ENCODE data around the gene NUCKS1.

The NUCKS1 gene

GRCh38 chr1:205763980-205764379 lies 14.0 kb upstream of the NUCKS1 start:
- no peaks in the 10 kb centered on the region for H3K27me3 Mint-ChIP-seq
- no peak for DNase-seq

GRCh38 chr1:205760606-205761005 lies 10.6 kb upstream of the NUCKS1 start:
- H3K9me3 Mint-ChIP-seq, result no peaks in the 10 kb centered on the region
- no peak for ATAC-seq (replicated peaks)
- H3K27me3 Mint-ChIP-seq, result no peaks in the 10 kb centered on the region
- H3K4me1 Mint-ChIP-seq, result peaks cover 0 to 5% of the 10 kb centered on the region in 2 donors
- no peak overlapping the region for H3K4me3 Mint-ChIP-seq
- no peak overlapping the region for H3K27ac Mint-ChIP-seq
- DNase-seq, result no peak
- H3K36me3 Mint-ChIP-seq, result peaks cover 9 to 26% of the 10 kb centered on the region in 2 donors

More at GRCh38 chr1:205763980-205764379, 14.0 kb upstream of the NUCKS1 start:
- Mint-ChIP-seq H3K27ac (no peak overlapping the region), H3K36me3 (peaks cover 8 to 33% of the 10 kb centered on the region in 2 donors), H3K4me3 (no peak overlapping the region), H3K4me1 (peaks cover 5 to 16% of the 10 kb centered on the region in 2 donors), H3K9me3 (no peaks in the 10 kb centered on the region)
- ATAC-seq (replicated peaks), result no peak

DNA sequence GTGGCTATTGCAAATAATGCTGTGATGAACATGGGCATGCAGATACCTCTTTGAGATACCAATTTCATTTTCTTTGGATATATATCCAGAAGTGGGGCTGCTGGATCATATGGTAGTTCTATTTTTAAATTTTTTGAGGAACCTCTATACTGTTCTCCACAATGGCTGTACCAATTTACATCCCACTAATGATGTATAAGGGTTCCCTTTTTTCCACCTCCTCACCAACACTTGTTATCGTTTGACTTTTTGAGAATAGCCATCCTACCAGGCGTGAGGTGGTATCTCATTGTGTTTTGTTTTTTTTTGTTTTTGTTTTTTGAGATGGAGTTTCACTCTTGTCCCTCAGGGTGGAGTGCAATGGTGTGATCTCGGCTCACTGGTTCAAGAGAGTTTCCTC lies 6.6 kb upstream of the NUCKS1 start:
- Mint-ChIP-seq H3K4me3 (no peak overlapping the region), H3K9me3 (no peaks in the 10 kb centered on the region), H3K36me3 (peaks cover 9 to 20% of the 10 kb centered on the region in 2 donors), H3K4me1 (peaks cover 0 to 5% of the 10 kb centered on the region in 2 donors), H3K27ac (no peak overlapping the region), H3K27me3 (no peaks in the 10 kb centered on the region)
- DNase-seq (no peak), ATAC-seq (replicated peaks) (no peak)

- Mint-ChIP-seq H3K27me3 (no peaks in the 10 kb centered on the region), H3K27ac (peak overlapping the region; percentile 37), H3K4me1 (no peaks in the 10 kb centered on the region)
These were observed 4.9 kb upstream of the NUCKS1 start for GRCh38 chr1:205754857-205755256.

DNA sequence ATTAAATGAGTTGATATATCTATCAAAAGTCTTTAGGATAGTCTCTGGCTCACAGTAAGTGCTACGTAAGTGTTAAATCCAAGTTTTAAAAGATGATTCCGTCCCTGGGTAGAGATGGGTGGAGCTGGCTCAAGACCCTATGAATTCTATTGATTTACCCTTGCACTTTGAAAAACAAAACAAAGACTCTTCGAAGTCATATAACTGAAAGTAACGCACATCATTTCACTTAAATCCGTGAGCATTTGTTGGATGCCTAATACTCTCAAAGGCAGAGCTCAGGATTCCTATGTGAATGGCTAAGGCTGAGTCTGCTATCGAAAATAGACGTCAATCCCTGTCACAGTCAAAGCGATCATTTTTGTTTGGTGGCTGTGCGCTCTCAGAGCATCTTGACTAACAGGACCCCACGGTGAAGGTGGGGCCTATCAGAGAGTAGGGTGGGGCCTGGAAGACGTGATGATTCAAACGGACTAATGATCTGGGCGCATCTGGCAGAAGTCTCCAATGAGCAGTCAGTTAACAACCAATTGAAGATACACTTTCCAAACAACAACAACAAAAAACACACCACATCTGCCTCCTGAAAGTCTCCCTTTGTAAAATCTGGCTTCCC lies 1.2 kb upstream of the NUCKS1 start:
- peaks cover 12 to 24% of the 10 kb centered on the region in 2 donors for H3K4me1 Mint-ChIP-seq
- H3K27me3 Mint-ChIP-seq, result no peaks in the 10 kb centered on the region
- DNase-seq (no peak), ATAC-seq (replicated peaks) (no peak)
- no peak overlapping the region for H3K4me3 Mint-ChIP-seq
- H3K36me3 Mint-ChIP-seq, result peaks cover 8 to 19% of the 10 kb centered on the region in 2 donors
- peak overlapping the region; percentile 99 for H3K27ac Mint-ChIP-seq
- no peaks in the 10 kb centered on the region for H3K9me3 Mint-ChIP-seq

More at GRCh38 chr1:205754857-205755256, 4.9 kb upstream of the NUCKS1 start:
- DNase-seq (no peak), ATAC-seq (replicated peaks) (no peak)
- H3K9me3 Mint-ChIP-seq, result no peaks in the 10 kb centered on the region
- H3K36me3 Mint-ChIP-seq, result peaks cover 6 to 12% of the 10 kb centered on the region in 2 donors
- no peak overlapping the region for H3K4me3 Mint-ChIP-seq

DNA sequence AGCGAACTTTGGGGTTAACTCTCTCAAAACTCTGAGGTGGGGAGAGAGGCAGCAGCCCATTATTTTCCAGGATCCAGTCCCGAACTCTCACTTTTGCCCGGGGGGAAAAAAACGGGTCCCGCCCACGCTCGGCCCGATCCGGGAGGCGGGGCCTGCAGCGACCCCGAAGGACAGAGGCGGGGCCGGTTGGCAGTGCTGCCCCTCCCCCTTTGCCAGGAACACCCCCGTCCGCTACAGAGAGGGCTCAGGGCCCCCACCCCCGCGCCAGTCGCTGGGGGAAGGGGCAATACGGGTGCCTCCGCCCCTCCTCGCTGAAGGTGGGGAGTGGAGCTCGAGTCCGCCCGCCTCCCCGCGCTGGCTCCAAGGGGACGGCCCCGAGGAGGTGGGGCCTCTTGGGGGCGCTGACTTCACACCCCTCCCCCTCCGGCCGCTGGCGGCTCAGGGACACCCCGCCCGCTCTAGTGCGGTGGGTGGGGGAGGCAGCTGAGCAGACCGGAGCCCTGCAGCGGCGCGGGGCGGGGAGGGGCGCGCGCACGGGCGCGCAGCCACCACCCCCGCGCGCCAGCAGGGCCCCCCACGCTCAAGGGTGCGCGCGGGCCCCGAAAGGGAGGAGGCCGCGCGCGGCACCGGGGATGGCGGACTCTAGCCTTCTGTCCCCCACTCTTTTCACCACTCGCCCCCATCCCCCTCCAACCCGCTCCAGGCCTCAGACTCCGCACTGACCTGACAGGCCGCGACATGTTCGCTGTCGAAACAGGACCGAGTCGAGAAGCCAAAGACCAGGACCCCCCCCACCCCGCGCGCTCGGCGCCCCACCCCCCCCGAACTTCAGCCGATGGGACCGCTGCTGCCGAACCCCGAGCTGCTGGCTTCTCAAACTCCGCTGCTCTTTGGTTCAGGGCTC lies 496 bp downstream of the NUCKS1 start:
- peak; percentile 97 for DNase-seq

DNA sequence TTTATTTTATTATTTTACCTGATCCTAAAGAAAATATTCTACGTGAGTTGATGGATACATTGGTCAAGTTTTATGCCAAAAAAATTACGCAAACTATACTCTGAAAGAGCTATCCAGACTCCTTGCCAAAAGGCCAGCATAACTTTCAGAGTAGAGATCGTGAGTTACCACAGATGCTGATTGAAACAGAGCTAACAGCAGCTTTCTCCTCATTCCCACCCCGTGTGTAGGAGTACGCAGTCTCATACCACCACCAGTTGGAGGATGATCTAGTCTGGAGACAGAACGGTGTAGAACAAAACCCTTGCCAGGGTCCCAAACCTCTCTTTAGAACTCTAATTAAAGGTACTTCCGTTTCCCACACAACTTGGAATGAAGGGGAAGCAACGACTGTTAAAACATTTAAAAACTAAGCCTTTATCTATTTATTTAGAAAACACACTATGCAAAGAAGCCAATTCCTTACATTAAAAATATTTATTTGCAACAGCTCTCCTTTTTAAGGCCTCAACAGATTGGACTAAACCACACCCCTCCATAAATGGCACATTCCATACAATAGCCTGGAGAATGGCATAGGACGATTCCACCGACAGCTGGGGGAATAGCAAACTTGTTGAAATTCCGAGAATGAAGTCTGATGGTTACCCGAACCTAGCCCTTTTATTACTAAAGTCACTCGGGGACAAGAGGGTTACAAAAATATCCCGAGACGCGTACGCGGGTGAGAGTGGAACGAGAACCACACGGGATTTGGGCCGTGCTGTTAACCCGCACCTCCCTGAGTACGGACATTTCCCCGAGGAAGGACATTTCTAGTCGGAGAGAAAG lies 1.4 kb downstream of the NUCKS1 start:
- Mint-ChIP-seq H3K4me1 (peaks cover 17 to 31% of the 10 kb centered on the region in 2 donors), H3K27ac (peak overlapping the region; percentile 95), H3K36me3 (peaks cover 11 to 24% of the 10 kb centered on the region in 2 donors), H3K4me3 (peak overlapping the region; percentile 91 to 93), H3K9me3 (no peaks in the 10 kb centered on the region), H3K27me3 (no peaks in the 10 kb centered on the region)
- DNase-seq (no peak), ATAC-seq (replicated peaks) (peak; percentile 28 to 29)

More for the DNA sequence above, 496 bp downstream of the NUCKS1 start:
- Mint-ChIP-seq H3K36me3 (peaks cover 8 to 19% of the 10 kb centered on the region in 2 donors), H3K4me1 (peaks cover 12 to 25% of the 10 kb centered on the region in 2 donors), H3K4me3 (peak overlapping the region; percentile 91 to 93), H3K9me3 (no peaks in the 10 kb centered on the region), H3K27ac (peak overlapping the region; percentile 99), H3K27me3 (no peaks in the 10 kb centered on the region)
- peak; percentile 78 to 82 for ATAC-seq (replicated peaks)

- Mint-ChIP-seq H3K4me3 (peak overlapping the region in 1 of 2 donors; percentile 8), H3K4me1 (peaks cover 19 to 48% of the 10 kb centered on the region in 2 donors), H3K9me3 (no peaks in the 10 kb centered on the region), H3K36me3 (peaks cover 11 to 30% of the 10 kb centered on the region in 2 donors), H3K27ac (peak overlapping the region; percentile 67), H3K27me3 (no peaks in the 10 kb centered on the region)
- DNase-seq (no peak), ATAC-seq (replicated peaks) (no peak)
These were observed 3.1 kb downstream of the NUCKS1 start for GRCh38 chr1:205746757-205747412.

DNA sequence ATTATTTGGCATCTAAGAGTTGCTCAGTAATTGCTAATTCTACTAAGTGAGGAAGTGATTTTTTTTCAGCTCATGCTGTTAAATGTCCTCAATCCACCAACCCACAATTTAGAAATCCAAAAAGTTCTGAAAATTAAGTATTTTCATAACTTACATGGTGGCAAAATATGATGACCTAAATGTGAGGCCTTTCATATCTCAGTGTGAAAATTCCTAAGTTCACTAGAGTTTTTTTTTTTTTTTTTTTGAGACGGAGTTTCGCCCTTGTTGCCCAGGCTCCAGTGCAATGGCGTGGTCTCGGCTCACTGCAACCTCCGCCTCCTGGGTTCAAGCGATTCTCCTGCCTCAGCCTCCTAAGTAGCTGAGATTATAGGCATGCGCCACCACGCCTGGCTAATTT lies 5.6 kb downstream of the NUCKS1 start:
- Mint-ChIP-seq H3K27ac (no peak overlapping the region), H3K4me1 (peaks cover 22 to 55% of the 10 kb centered on the region in 2 donors), H3K36me3 (peaks cover 15 to 30% of the 10 kb centered on the region in 2 donors), H3K27me3 (no peaks in the 10 kb centered on the region), H3K9me3 (no peaks in the 10 kb centered on the region), H3K4me3 (no peak overlapping the region)
- DNase-seq (no peak), ATAC-seq (replicated peaks) (no peak)

- Mint-ChIP-seq H3K9me3 (no peaks in the 10 kb centered on the region), H3K27me3 (no peaks in the 10 kb centered on the region), H3K36me3 (peaks cover 19 to 33% of the 10 kb centered on the region in 2 donors), H3K4me3 (no peak overlapping the region), H3K27ac (peak overlapping the region; percentile 10), H3K4me1 (peaks cover 23 to 55% of the 10 kb centered on the region in 2 donors)
- ATAC-seq (replicated peaks) (no peak), DNase-seq (no peak)
These were observed 6.0 kb downstream of the NUCKS1 start for GRCh38 chr1:205743977-205744376.

- Mint-ChIP-seq H3K4me1 (peaks cover 20 to 44% of the 10 kb centered on the region in 2 donors), H3K27ac (no peak overlapping the region), H3K4me3 (no peak overlapping the region), H3K36me3 (peaks cover 13 to 31% of the 10 kb centered on the region in 2 donors), H3K9me3 (no peaks in the 10 kb centered on the region), H3K27me3 (no peaks in the 10 kb centered on the region)
- DNase-seq (no peak), ATAC-seq (replicated peaks) (no peak)
These were observed 8.3 kb downstream of the NUCKS1 start for GRCh38 chr1:205741681-205742080.

- H3K27ac Mint-ChIP-seq, result no peak overlapping the region
- no peaks in the 10 kb centered on the region for H3K9me3 Mint-ChIP-seq
- no peaks in the 10 kb centered on the region for H3K27me3 Mint-ChIP-seq
- ATAC-seq (replicated peaks) (no peak), DNase-seq (no peak)
- H3K36me3 Mint-ChIP-seq, result peaks cover 13 to 34% of the 10 kb centered on the region in 2 donors
- no peak overlapping the region for H3K4me3 Mint-ChIP-seq
- peaks cover 19 to 42% of the 10 kb centered on the region in 2 donors for H3K4me1 Mint-ChIP-seq
These were observed 10.4 kb downstream of the NUCKS1 start for GRCh38 chr1:205739348-205740160.

GRCh38 chr1:205735218-205735617 lies 14.8 kb downstream of the NUCKS1 start:
- Mint-ChIP-seq H3K4me1 (peaks cover 11 to 25% of the 10 kb centered on the region in 2 donors), H3K9me3 (no peaks in the 10 kb centered on the region), H3K27me3 (no peaks in the 10 kb centered on the region), H3K27ac (no peak overlapping the region), H3K36me3 (peaks cover 10 to 37% of the 10 kb centered on the region in 2 donors), H3K4me3 (no peak overlapping the region)
- ATAC-seq (replicated peaks) (peak in 1 of 2 donors; percentile 39), DNase-seq (no peak)

Measured in stimulated activated naive B cell treated with anti-CD40 and anti-IgM and Interleukin-4, amounts not matched to agents 10 μg/mL and 1 μg/mL and 100 μg/mL, for 72 hours (primary cell).